Activated naive CD4-positive, alpha-beta T cell treated with anti-CD3 and anti-CD28 coated beads, Interleukin-2, amount 50 U/mL, for 72 hours (primary cell): ENCODE measurements around the gene GAK. TPM values are rescaled to one million over a fixed set of nuclear protein-coding genes. Genes with fewer than 3 reads are reported as not detected.
A peak's percentile ranks its signal among the peaks of the same experiment; 100 is the strongest.
"Not testable (repeated sequence)": the region's sequence is repeated elsewhere in the genome, so short reads cannot be mapped to it uniquely, and the experiment has no call there.

ENCODE experiments used
- ATAC-seq, 2 donors: fragments of 150-1000 bp; cut with Tn5 transposase; 2 replicates each; pipeline ENCODE4 v1.10.0; 2021; ENCODE audit warnings: mild to moderate bottlenecking in 2 of 2, moderate library complexity in 2 of 2
- DNase-seq, 2 donors: peaks; one replicate each; pipeline ENCODE4 v3.0.0; 2021 to 2022; ENCODE audit warnings: low spot score in 2 of 2
- H3K27ac Mint-ChIP-seq, 2 donors: one replicate each; pipeline ENCODE4 v1.8.0; 2022; ENCODE audit warnings: mild to moderate bottlenecking in 2 of 2, mixed read lengths in 2 of 2
- H3K36me3 Mint-ChIP-seq, 2 donors: one replicate each; pipeline ENCODE4 v1.8.0; 2022; ENCODE audit warnings: mixed read lengths in 2 of 2
- H3K9me3 Mint-ChIP-seq, 2 donors: one replicate each; pipeline ENCODE4 v1.8.0; 2022; ENCODE audit warnings: mixed read lengths in 2 of 2
- total RNA-seq, 2 donors: library from RNA; stranded (reverse); gene quantifications; one replicate each; pipeline ENCODE4 v1.2.3, GENCODE V29; 2022

Gene GAK
- total RNA-seq: 100 to 1,000 TPM; 124 to 171 TPM

GRCh38 chr4:931960-932712 is at the start of gene GAK, which contains the start of gene TMEM175:
TSS of gene GAK (minus strand) at chr4:932316. CDS start at chr4:932187, 129 bp downstream.
TSS of gene TMEM175 (plus strand) at chr4:932460. CDS start at chr4:947740, 15,280 bp downstream.
- Mint-ChIP-seq H3K27ac (peak within 1 kb of the TSS; percentile 96 to 97), H3K9me3 (no peaks in the 10 kb centered on the region), H3K36me3 (peaks cover 16 to 17% of the 10 kb centered on the region in 2 donors)
- ATAC-seq (peak; percentile 97 to 99), DNase-seq (peak; percentile 98 to 99)

GRCh38 chr4:978957-979701 is 47.0 kb upstream of the GAK start:
- Mint-ChIP-seq H3K36me3 (no peaks in the 10 kb centered on the region), H3K27ac (no peak overlapping the region), H3K9me3 (no peaks in the 10 kb centered on the region)
- ATAC-seq (no peak), DNase-seq (no peak)

GRCh38 chr4:976016-976415 is 43.9 kb upstream of the GAK start:
- DNase-seq, H3K36me3 Mint-ChIP-seq, H3K9me3 Mint-ChIP-seq, H3K27ac Mint-ChIP-seq, ATAC-seq: not testable (repeated sequence)

- Mint-ChIP-seq H3K36me3 (no peaks in the 10 kb centered on the region), H3K9me3 (no peaks in the 10 kb centered on the region), H3K27ac (no peak overlapping the region)
- no peak for ATAC-seq
- DNase-seq: no peak
Measured at GRCh38 chr4:974668-975067, 42.6 kb upstream of the GAK start.

GRCh38 chr4:973431-974397 is 41.6 kb upstream of the GAK start, which contains the start of gene DGKQ:
TSS of gene DGKQ (minus strand) at chr4:973569. CDS start at chr4:973482, 87 bp downstream.
- DNase-seq (peak; percentile 81 to 86), ATAC-seq (peak; percentile 87 to 92)
- H3K36me3 Mint-ChIP-seq: no peaks in the 10 kb centered on the region
- H3K27ac Mint-ChIP-seq: no peak within 1 kb of the TSS
- no peaks in the 10 kb centered on the region for H3K9me3 Mint-ChIP-seq

- ATAC-seq (peak; percentile 58 to 63), DNase-seq (peak in 1 of 2 donors; percentile 45)
- Mint-ChIP-seq H3K9me3 (no peaks in the 10 kb centered on the region), H3K27ac (no peak overlapping the region), H3K36me3 (no peaks in the 10 kb centered on the region)
Measured at GRCh38 chr4:972651-973424, 40.7 kb upstream of the GAK start.

GRCh38 chr4:971666-972500 is 39.8 kb upstream of the GAK start:
- Mint-ChIP-seq H3K36me3 (no peaks in the 10 kb centered on the region), H3K9me3 (no peaks in the 10 kb centered on the region), H3K27ac (no peak overlapping the region)
- no peak for ATAC-seq
- no peak for DNase-seq

- peak overlapping the region in 1 of 2 donors; percentile 29 for H3K27ac Mint-ChIP-seq
- no peaks in the 10 kb centered on the region for H3K36me3 Mint-ChIP-seq
- no peak for ATAC-seq
- no peak for DNase-seq
- H3K9me3 Mint-ChIP-seq: no peaks in the 10 kb centered on the region
Measured at GRCh38 chr4:970854-971520, 38.9 kb upstream of the GAK start.

- DNase-seq (no peak), ATAC-seq (no peak)
- Mint-ChIP-seq H3K27ac (no peak overlapping the region), H3K9me3 (no peaks in the 10 kb centered on the region), H3K36me3 (no peaks in the 10 kb centered on the region)
Measured at GRCh38 chr4:970046-970745, 38.1 kb upstream of the GAK start.

- H3K9me3 Mint-ChIP-seq: no peaks in the 10 kb centered on the region
Measured at GRCh38 chr4:968621-969394, 36.7 kb upstream of the GAK start.

GRCh38 chr4:968221-968620 is 36.1 kb upstream of the GAK start:
- no peak for ATAC-seq
- no peak overlapping the region for H3K27ac Mint-ChIP-seq
- H3K9me3 Mint-ChIP-seq: no peaks in the 10 kb centered on the region
- DNase-seq: no peak
- H3K36me3 Mint-ChIP-seq: no peaks in the 10 kb centered on the region

More at GRCh38 chr4:968621-969394, 36.7 kb upstream of the GAK start:
- no peak overlapping the region for H3K27ac Mint-ChIP-seq
- ATAC-seq (no peak), DNase-seq (no peak)
- H3K36me3 Mint-ChIP-seq: no peaks in the 10 kb centered on the region

GRCh38 chr4:967113-968104 is 35.3 kb upstream of the GAK start:
- Mint-ChIP-seq H3K9me3 (no peaks in the 10 kb centered on the region), H3K36me3 (no peaks in the 10 kb centered on the region), H3K27ac (no peak overlapping the region)
- ATAC-seq (no peak), DNase-seq (no peak)
